GM23338 (cell line): ENCODE measurements around the gene CCSAP.

ENCODE experiments used
- CREB1 ChIP-seq: fragments of 250-450 bp; sonication (Bioruptor Pico); IDR thresholded peaks from 2 replicates; pipeline ENCODE4 v1.5.0; 2020; ENCODE audit warnings: low read depth, mild to moderate bottlenecking, moderate library complexity
- CTCF ChIP-seq, 2 experiments: fragments of 200-600 bp in 1 of 2; sonication (generic) in 1 of 2; conservative IDR thresholded peaks; 2 replicates each; pipeline versions ENCODE4 v1.5.1 to v1.6.1; 2016 to 2017; ENCODE audit warnings: antibody characterized with exemption in 2 of 2, low read depth in 2 of 2, mild to moderate bottlenecking in 2 of 2, moderate library complexity in 1 of 2
- EZH2 ChIP-seq: fragments of 200-600 bp; sonication (generic); IDR thresholded peaks from one replicate; pipeline ENCODE4 v1.8.0; 2017; ENCODE audit warnings: antibody characterized with exemption, mild to moderate bottlenecking, low read depth; ENCODE audit not compliant: unreplicated experiment
- POLR2AphosphoS5 ChIP-seq: IDR thresholded peaks from 2 replicates; pipeline ENCODE4 v1.6.1; 2016; ENCODE audit warnings: antibody characterized with exemption, low read depth
- REST ChIP-seq: IDR thresholded peaks from one replicate; pipeline ENCODE4 v1.6.1; 2018; ENCODE audit warnings: antibody characterized with exemption; ENCODE audit not compliant: unreplicated experiment

GRCh38 chr1:229293528-229294204 lies 49.2 kb downstream of the CCSAP start:
- no peak for TF ChIP-seq CTCF (conservative IDR thresholded peaks at IDR 0.05; ENCODE audit: low read depth in 2 of 2)
- TF ChIP-seq EZH2 = no peak
- TF ChIP-seq CREB1 (CRISPR knock-in tag) = no peak
- TF ChIP-seq POLR2AphosphoS5 = no peak
- TF ChIP-seq REST = no peak
